ENCODE results near the gene SF1. TPM values are rescaled to one million over a fixed set of nuclear protein-coding genes. Genes with fewer than 3 reads are reported as not detected.

The SF1 gene
- total and polyA plus RNA-seq, 9 of the 15 experiments (the other 6 are each of a cell fraction or from before 2014, with no cell fraction given) = 13.1 to 334 (median 111) TPM

GRCh38 chr11:64790205-64791095 is 12.1 kb upstream of the SF1 start:
- Histone ChIP-seq H3K79me2 (ENCODE audit: control insufficient read depth, insufficient read depth, low read length) (no peaks in the 10 kb centered on the region), H3K36me3 (ENCODE audit: control insufficient read depth, insufficient read depth, low read length) (no peaks in the 10 kb centered on the region), H3K4me1 (replicated peaks in 1 of 2; ENCODE audit: control insufficient read depth in 2 of 2, insufficient read depth in 2 of 2, low read length in 2 of 2) (peaks cover 3 to 20% of the 10 kb centered on the region in 2 experiments; a peak in 4 of 5 replicates), H2AFZ (ENCODE audit: low read depth, low read length) (no peak overlapping the region), H4K20me1 (replicated peaks; ENCODE audit: control insufficient read depth, insufficient read depth, low read length) (no peaks in the 10 kb centered on the region), H3K9me3 (replicated peaks; ENCODE audit: control insufficient read depth, insufficient read depth, low read depth, low read length) (no peaks in the 10 kb centered on the region), H3K9ac (ENCODE audit: insufficient read depth in 1 of 2, low read depth in 2 of 2, low read length in 2 of 2) (peak overlapping the region in 1 of 2 experiments; percentile 67; a peak in 1 of 4 replicates), H3K27me3 (ENCODE audit: control insufficient read depth in 2 of 2, insufficient read depth in 2 of 2, low read length in 2 of 2) (no peaks in the 10 kb centered on the region), H3K27ac (ENCODE audit: extremely low read depth, low read depth, low read length) (no peak overlapping the region), H3K9me1 (ENCODE audit: control insufficient read depth, insufficient read depth, low read length) (no peaks in the 10 kb centered on the region), H3K4me2 (ENCODE audit: insufficient read depth, low read length) (no peak overlapping the region), H3K4me3 (no peak overlapping the region)
- CTCF ChIA-PET (ENCODE audit: low intra/inter-chr PET ratio) = no interaction called here
- in situ Hi-C loops (cut with MboI) (no loop called here), intact Hi-C loops (cut with micrococcal nuclease) (no loop called here)
- POLR2A ChIA-PET = interaction anchor here (1.9 kb wide), 1 partner anchor 12 kb away, joined by 9 read pairs; no protein-coding TSS in a partner anchor
- no TSS peak for BruUV-seq (replicated peaks)
- ATAC-seq (no peak), DNase-seq (ENCODE audit: extremely low read depth in 1 of 4, low spot score in 3 of 4) (no peak), FAIRE-seq (no peak)
- whole genome bisulfite sequencing (ENCODE audit: insufficient coverage, low coverage, missing lambda C conversion rate) = 65% methylated on average over 23 of the region's 25 CpGs
- no peak for TF ChIP-seq MCM7 (IDR thresholded peaks at IDR 0.05)
- TF ChIP-seq DLX4 (CRISPR knock-in tag; IDR thresholded peaks at IDR 0.05) = no peak
- no peak for TF ChIP-seq ZNF511 (CRISPR knock-in tag; IDR thresholded peaks at IDR 0.05)
- no peak for TF ChIP-seq IFI16 (CRISPR knock-in tag; IDR thresholded peaks at IDR 0.05)
- TF ChIP-seq PHB2 (IDR thresholded peaks at IDR 0.05; ENCODE audit: low read depth) = no peak
- no peak for TF ChIP-seq CBFA2T3 (IDR thresholded peaks at IDR 0.05)
- no peak for TF ChIP-seq CBX5 (IDR thresholded peaks at IDR 0.05; ENCODE audit: borderline replicate concordance, low read depth)
- TF ChIP-seq ZBTB1 (CRISPR knock-in tag; IDR thresholded peaks at IDR 0.05; ENCODE audit: borderline replicate concordance, low read depth) = no peak
- TF ChIP-seq RBM17 (IDR thresholded peaks at IDR 0.05; ENCODE audit: borderline replicate concordance, low read depth, low read length) = no peak
- no peak for TF ChIP-seq KHSRP (IDR thresholded peaks at IDR 0.05)
- TF ChIP-seq ZZZ3 (IDR thresholded peaks at IDR 0.05) = no peak
- TF ChIP-seq UBTF (IDR thresholded peaks at IDR 0.05; ENCODE audit: borderline replicate concordance in 1 of 2, low read depth in 2 of 2, low read length in 2 of 2) = no peak
- no peak for TF ChIP-seq ZNF253 (CRISPR knock-in tag; conservative IDR thresholded peaks at IDR 0.05)
- no peak for TF ChIP-seq ZNF23 (CRISPR knock-in tag; IDR thresholded peaks at IDR 0.05)
- TF ChIP-seq TBL1XR1 (IDR thresholded peaks at IDR 0.05; ENCODE audit: low read length in 2 of 2) = no peak
- TF ChIP-seq RAD21 (CRISPR knock-in tag; conservative IDR thresholded peaks at IDR 0.05 in 1 of 2, IDR thresholded peaks at IDR 0.05 in 1 of 2) = no peak
- no peak for TF ChIP-seq ATF2 (CRISPR knock-in tag; IDR thresholded peaks at IDR 0.05)
- no peak for TF ChIP-seq NBN (IDR thresholded peaks at IDR 0.05; ENCODE audit: low read depth)

Measured in K562 (cell line).